Measurements from ENCODE around the gene DIP2A.

GRCh38 chr21:46527801-46528200 lies 69.1 kb downstream of the DIP2A start:
- TF ChIP-seq POLR2AphosphoS5 (IDR thresholded peaks at IDR 0.05; ENCODE audit: borderline replicate concordance, low read depth, low read length): no peak
- TF ChIP-seq FOXP2 (optimal IDR thresholded peaks at IDR 0.05; ENCODE audit: control extremely low read depth, extremely low read length, insufficient read depth): no peak
- TF ChIP-seq EZH2 (IDR thresholded peaks at IDR 0.05): no peak
